ENCODE results near the gene GIGYF1.

DNA sequence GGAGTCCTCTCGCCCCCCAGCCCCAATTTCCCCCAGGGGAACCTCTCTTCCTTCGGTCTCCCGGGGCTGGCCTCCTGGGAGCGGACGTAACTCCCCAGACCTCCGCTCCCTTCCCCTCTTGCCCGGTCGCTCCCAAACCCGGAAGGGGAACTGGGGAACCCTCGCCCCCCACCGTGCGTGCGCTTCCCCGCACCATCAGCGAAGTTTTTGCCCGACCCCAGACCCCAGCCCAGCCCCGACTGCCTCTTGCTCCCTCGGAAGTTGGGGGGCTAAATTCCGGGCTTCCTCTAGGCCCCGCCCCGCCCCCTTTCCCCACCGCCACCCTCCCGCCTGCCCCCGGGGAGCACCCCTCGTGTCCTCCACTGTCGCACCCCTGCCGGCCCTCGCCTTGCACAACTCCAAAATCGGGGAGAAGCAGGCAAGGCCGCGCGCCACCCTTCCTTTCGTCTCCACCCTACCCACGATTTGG lies 20.1 kb downstream of the GIGYF1 start:
- TF ChIP-seq, protein P1, sequence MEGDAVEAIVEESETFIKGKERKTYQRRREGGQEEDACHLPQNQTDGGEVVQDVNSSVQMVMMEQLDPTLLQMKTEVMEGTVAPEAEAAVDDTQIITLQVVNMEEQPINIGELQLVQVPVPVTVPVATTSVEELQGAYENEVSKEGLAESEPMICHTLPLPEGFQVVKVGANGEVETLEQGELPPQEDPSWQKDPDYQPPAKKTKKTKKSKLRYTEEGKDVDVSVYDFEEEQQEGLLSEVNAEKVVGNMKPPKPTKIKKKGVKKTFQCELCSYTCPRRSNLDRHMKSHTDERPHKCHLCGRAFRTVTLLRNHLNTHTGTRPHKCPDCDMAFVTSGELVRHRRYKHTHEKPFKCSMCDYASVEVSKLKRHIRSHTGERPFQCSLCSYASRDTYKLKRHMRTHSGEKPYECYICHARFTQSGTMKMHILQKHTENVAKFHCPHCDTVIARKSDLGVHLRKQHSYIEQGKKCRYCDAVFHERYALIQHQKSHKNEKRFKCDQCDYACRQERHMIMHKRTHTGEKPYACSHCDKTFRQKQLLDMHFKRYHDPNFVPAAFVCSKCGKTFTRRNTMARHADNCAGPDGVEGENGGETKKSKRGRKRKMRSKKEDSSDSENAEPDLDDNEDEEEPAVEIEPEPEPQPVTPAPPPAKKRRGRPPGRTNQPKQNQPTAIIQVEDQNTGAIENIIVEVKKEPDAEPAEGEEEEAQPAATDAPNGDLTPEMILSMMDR (conservative IDR thresholded peaks at IDR 0.05), result no peak
- TF ChIP-seq ZFX (IDR thresholded peaks at IDR 0.05), result no peak

Data from C4-2B (cell line).